Stimulated activated CD4-positive, alpha-beta T cell treated with anti-CD3 and anti-CD28 coated beads, TNF-alpha, amount 100 ng/mL, for 1 hour (primary cell): ENCODE data around the gene DLGAP1.

ENCODE experiments used
- DNase-seq, 3 donors: peaks; one replicate each; pipeline ENCODE4 v3.0.0-alpha.2; 2020; ENCODE audit warnings: low read depth in 3 of 3, low spot score in 1 of 3

DLGAP1 gene

DNA sequence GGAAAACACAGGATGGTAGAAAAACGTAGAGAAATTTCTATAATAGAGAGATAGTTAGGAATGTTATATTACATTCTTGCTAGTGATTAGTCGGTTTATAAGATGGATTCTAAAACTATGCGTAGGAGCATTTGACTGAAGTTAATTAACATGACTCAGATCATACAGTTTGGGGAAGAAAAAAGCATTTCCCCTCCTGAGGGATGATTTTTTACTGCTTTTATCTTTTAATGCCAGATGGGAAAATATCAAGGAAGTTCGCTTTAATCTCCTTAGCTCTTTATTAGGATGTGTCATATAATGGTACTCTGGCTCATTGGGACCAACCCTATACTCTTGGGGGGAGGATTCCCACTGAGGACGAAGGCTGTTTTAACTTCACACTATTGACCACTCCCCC is 503.1 kb downstream of the DLGAP1 start:
- no peak for DNase-seq

GRCh38 chr18:3950668-3951404 is 504.3 kb downstream of the DLGAP1 start:
- no peak for DNase-seq

DNA sequence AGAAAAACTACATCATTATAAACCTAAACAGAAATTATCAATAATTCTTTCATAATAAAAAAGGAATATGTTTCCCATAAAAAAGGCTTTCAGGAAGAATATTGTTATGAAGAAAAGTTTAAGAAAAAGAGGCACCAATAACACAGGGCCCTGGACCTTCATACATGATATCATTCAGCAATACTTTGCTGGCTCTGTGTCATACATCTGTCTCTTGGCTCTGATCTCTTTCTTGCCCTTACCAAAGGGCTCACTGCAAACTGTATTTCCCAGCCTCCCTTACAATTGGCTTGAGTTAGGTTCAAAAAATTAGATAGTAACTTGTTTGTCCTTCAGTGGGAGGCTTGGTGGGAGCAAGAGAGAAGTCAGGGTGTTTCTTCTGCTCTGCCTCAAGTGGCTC is 506.1 kb downstream of the DLGAP1 start:
- no peak for DNase-seq

DNA sequence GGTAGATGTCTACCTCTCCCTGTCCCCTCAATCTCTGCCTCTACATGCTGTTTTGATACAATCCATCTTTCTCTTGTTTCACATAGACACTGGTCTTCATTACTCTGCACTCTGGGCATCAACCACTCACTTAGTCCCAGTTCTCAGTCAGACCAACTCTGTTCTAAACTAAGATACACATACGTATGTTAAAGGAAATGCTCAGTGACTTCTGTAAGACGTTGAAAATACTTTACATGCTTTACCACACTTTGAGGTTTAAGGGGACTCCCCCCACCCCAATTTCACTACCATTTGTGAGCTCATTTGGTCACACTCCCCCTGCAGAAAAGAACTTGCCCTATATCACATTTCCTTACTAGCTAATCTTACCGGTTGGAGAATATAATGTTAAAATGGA is 507.7 kb downstream of the DLGAP1 start:
- DNase-seq: no peak

DNA sequence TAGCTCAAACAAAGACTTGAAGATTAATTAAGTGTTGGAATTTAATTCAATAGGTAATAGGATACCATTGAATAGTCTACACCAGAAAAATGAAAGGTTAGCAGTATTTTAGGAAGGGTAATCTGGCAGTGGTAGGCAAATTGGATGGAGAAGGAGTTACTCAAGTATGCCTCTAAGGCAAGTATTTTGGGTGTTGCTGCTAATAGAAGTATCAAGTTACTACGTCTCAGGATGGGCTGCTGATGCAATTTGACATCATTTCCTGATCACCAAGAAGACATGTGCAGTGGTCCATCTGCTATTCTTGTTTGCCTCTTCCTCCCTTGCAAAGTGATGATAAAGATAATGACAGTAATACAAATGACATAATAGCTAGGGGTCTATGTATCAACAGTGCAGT is 519.8 kb downstream of the DLGAP1 start:
- no peak for DNase-seq

DNA sequence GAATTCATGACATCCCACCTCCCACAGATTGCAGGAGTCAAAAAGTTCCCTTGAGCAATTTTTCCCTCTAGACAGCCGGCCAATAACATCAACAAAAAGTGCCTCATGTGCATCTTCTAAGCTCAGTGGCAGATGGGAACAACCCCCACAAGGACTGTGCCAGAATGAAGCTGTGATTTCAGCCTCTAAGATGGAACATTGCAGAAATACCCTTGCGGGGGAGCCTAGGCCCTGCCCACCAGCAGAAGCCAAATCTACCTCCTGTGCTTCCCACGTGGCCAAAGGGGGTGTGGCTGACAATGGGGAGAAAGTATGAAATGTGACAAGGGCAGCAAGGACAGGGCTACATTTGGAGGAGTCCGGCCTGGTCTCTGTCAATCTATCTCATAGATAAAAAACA is 522.8 kb downstream of the DLGAP1 start:
- no peak for DNase-seq

DNA sequence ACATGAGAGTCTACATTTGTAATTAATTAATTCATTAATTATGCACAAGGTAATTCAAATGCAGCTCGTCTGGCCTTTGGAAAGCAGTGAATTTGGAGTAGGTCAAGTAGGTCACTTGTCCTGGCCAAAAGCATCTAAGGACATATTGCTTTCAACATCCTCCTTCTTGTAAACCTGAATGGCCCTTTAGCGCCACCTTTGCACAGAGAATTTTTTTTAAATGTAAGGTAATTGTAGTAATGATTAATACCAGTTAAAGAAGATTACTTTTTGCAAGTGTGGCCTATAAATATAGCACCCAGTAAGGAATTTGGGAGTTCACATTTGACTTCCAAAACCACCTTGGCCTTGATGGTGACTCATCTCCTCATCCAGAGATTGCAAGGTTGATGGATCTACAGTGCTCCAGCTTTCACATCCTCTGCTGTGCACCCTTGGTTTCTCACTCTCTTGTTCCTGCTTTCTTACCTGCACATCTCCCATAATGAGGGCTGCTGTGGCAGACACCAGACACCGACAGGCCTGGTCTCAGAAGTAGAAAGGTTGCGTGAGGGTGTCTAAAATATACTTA is 523.5 kb downstream of the DLGAP1 start:
- DNase-seq: no peak

DNA sequence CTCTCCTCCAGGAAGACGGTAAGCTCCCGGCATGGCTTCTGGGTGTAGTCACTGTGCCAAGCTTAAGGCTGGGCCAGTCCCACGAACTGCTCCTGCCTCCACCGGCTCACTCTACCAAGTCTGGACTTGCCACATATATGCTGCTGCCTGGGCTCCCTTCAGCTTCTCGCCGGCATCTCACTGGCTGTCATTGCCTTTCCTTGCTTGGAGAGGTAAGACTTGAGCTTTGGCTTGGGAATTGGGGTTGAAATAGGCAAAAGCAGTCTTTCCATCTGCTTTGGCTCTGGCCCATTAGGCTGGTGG is 524.1 kb downstream of the DLGAP1 start:
- DNase-seq: no peak

DNA sequence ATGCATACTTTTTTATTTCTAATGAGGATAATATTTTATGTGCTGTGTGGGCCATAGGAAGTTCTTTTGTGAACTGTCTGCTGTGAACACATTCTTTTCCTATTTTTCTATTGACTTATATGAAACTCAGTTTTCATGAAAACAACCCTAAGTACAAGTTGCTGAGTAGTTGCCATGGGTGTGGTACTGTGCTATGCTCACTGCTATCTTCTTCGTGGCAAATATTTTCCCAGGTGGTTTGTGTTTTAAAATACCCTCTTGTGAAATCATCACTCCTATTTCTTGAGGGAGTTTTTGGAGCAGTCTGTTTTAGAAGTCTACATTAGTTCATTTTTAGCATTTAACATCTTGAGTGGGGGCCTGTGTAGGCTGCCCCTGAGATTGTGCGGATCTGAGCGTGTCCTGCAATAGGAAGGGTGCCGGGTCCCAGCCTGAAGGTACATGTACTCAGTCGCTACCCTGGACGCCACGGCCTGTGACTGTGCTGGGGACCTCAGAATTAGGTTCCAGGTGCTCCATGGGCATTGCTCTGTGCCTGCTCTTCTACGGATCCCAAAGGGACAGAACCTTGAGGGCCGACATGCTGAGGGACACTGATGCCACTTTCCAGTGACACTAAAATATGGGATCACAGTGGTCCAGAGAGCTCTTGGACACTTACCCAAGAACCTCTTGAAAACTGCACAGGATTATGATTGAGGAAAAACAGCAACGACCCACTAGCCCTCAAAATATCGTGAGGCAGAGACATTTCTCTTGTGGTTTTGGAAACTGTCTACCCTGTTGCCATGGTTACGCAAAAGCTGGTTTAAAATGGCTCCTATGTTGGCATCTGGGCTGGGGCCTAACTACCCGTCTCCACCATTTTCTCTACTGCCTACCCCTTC is 524.7 kb downstream of the DLGAP1 start:
- no peak for DNase-seq

GRCh38 chr18:3924455-3924854 is 530.7 kb downstream of the DLGAP1 start:
- no peak for DNase-seq

DNA sequence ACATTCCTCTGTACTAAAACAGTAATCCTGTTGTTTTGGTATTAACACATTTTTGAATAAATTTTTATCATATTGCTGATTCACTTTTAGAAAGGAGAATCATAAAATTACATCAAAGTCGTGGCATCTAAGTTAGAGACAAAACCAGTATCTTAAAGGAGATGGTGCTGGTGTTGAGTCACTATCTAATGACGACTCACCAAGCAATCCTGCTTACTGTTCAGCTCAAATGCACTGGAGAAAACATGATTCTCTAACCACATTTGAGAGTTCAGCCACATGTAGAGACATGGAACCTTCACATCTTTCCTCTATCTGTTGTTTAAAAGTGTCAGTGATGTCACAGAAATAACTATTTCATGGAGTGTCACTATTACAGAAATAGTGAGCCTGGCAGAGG is 531.4 kb downstream of the DLGAP1 start:
- no peak for DNase-seq

DNA sequence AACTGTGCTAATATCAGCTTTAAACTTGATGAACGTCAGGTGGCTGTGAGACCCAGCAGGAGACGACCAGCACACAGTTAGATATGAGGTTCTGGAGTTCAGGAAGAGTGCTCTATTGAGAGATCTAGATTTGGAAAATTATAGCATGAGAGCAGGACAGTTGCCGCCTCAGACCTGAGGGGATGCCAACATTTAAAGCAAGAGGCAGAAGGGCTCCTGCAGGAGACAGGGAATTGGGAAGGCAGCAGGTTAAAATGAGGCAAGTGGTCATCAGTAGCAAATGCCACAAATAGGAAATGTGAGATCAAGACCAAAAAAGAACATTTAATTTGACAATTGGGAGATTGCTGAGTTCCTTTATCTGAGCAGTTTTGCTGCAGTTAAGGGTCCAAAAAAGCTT is 533.3 kb downstream of the DLGAP1 start:
- no peak for DNase-seq

- no peak for DNase-seq
Measured at GRCh38 chr18:3920832-3921231, 534.3 kb downstream of the DLGAP1 start.

GRCh38 chr18:3919396-3920061 is 535.6 kb downstream of the DLGAP1 start:
- no peak for DNase-seq

DNA sequence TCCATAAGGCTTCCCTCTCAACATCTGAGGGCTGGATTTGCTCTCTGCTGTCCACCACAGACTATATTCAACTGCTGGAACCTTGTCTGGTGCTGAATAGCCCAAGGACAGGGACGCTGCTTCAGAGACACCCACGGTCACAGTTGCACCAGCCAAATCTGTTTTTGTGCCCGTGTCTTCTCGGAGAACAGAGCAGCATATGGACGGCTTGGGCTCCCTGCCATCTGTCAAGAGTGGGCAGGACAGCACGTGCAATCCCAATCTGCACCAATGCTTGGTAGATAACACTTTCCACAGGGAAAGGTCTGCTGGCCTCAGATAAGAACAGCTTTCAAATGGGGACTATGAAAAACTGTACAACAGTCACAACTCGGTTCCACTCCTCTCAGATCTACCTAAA is 539.0 kb downstream of the DLGAP1 start:
- no peak for DNase-seq

DNA sequence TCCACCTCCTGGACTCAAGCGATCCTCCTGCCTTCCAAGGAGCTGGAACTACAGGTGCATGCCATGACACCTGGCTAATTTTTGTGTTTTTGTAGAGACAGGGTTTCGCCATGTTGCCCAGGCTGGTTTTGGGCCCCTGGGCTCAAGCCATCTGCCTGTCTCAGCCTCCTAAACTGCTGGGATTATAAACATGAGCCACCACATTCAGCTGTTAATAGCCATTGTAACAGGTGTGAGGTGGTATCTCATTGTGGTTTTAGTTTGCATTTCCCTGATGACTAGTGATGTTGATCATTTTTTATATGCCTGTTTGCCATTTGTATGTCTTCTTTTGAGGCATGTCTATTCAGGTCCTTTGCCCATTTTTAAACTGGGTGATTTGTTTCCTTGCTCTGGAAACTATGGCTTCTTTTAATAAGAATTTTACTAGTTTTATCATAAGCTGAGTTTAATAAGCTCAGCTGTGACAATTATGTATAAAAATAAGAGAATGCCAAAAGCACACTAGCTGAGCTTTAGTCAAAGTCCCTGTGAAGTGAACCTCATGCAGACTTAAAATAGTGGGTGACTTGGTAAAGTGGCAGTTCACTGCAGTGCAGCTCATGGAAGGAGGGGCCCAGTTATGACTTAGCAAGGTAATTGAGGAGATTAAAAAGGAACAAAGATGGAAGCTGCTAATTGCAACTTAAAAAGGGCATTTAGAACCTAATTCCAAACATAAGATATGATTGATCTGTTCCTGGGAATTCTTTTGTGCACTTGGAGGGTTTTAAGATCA is 540.1 kb downstream of the DLGAP1 start:
- no peak for DNase-seq

DNA sequence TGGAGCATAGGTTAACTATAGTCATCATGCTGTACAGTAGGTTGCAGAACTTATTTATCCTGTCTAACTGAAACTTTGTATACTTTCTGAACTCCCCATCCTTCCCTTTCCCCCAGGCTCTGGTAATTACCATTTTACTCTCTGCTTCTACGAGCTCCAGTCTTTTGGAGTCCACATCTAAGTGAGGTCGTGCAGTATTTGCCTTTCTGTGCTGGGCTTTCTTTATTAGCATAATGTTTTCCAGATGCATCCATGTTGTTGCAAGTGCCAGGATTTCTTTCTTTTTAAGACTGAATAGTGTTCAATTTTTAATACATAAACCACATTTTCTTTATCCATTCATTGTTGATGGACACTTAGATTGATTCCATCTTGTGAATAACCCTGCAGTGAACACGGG is 541.0 kb downstream of the DLGAP1 start:
- no peak for DNase-seq

DNA sequence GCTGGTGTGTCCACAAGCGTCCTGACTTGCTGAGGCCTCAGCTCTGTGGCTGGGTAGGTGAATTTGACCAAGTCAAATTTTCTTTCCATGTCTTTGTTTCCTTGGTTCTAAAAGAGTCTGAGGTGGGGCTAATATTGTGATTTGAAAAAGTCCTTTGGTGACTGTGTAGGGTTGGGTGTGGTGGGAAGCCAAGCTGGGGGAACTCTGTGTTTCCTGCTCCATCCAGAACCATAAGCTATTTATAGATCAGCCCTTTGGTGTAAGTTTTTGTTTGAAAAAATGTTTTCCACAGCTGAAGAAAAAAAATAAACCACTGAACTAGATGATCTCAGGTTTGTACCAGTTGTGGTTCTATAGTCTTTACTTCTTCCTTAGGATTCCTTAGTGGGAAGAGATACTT is 542.4 kb downstream of the DLGAP1 start:
- no peak for DNase-seq

DNA sequence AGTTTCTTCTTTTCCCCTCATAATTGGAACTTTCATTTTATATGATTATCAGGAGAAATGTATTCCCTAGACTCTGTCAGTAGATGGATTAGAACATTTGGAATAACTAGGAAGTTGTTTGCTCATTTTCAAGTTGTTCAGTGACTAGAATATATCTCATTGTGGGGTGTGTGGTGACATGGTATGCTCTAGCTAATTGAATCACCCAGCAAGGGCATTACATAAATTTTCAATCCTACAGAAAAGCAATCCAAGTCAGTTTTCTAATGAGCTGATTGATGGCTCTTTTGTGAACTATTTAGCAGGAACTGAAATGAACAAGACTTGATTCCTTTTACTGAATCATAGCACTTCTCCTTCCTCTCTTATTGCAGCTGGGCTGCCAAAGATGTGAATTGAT is 543.7 kb downstream of the DLGAP1 start:
- no peak for DNase-seq

DNA sequence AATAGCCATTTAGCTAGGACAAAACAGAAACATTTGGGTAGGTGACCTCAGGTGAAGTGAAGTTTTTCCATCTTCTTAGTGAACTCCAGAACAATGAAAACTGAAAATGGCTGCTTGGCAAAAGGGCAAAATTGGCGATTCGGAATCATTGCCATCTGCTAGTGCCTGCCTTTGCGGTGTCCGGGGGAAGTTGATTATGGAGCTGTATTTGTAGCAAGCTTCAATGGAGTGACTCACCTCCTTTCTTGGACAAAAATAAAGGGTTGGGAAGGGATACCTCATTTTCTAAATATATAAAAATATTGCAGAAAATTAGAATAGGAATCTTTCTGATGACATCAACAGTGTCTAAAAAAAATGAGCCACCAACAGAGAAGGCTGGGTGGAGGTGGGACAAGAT is 544.6 kb downstream of the DLGAP1 start:
- no peak for DNase-seq

- no peak for DNase-seq
Measured at GRCh38 chr18:3907955-3908354, 547.2 kb downstream of the DLGAP1 start.
